GM13977 (cell line): Measurements from ENCODE around the gene UCMA.
A peak's percentile ranks its signal among the peaks of the same experiment; 100 is the strongest.

ENCODE experiments used
- DNase-seq: peaks from one replicate; pipeline ENCODE4 v3.0.0; 2012; ENCODE audit warnings: low spot score
- in situ Hi-C: fragments of 300-500 bp; cut with MboI; formaldehyde crosslinking; loops from one replicate; pipeline ENCODE4 v1.12.0; 2022; ENCODE audit warnings: low sequenced_read_pairs, low pct_unique_long_range_greater_than_20kb, mixed read lengths, inconsistent platforms; ENCODE audit not compliant: unreplicated experiment
- TF ChIP-seq, protein P1 (sequence below): IDR thresholded peaks from 2 replicates; pipeline ENCODE4 v1.5.1; 2012; ENCODE audit warnings: mild to moderate bottlenecking, control low read depth; ENCODE audit not compliant: insufficient read depth; ENCODE audit errors: extremely low read depth, missing control alignments

The UCMA gene

DNA sequence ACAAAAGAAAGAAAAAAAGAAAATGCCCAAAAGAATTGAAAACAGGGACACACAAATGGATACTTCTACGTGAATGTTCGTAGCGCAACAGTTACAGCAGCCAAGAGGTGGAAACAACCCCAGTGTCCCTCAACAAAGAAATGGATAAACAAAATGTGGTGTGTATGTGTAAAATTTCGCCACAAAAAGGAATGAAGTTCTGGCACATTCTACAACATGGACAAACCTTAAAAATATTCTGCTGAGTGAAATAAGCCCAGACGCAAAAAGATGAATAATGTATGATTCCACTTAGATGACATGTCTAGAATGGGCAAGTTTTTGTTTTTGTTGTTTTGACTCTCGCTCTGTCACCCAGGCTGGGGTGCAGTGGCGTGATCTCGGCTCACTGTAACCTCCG is 10.9 kb downstream of the UCMA start:
- no peak for DNase-seq
- in situ Hi-C loops, result no loop called here
- TF ChIP-seq, protein P1, sequence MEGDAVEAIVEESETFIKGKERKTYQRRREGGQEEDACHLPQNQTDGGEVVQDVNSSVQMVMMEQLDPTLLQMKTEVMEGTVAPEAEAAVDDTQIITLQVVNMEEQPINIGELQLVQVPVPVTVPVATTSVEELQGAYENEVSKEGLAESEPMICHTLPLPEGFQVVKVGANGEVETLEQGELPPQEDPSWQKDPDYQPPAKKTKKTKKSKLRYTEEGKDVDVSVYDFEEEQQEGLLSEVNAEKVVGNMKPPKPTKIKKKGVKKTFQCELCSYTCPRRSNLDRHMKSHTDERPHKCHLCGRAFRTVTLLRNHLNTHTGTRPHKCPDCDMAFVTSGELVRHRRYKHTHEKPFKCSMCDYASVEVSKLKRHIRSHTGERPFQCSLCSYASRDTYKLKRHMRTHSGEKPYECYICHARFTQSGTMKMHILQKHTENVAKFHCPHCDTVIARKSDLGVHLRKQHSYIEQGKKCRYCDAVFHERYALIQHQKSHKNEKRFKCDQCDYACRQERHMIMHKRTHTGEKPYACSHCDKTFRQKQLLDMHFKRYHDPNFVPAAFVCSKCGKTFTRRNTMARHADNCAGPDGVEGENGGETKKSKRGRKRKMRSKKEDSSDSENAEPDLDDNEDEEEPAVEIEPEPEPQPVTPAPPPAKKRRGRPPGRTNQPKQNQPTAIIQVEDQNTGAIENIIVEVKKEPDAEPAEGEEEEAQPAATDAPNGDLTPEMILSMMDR, result no peak

DNA sequence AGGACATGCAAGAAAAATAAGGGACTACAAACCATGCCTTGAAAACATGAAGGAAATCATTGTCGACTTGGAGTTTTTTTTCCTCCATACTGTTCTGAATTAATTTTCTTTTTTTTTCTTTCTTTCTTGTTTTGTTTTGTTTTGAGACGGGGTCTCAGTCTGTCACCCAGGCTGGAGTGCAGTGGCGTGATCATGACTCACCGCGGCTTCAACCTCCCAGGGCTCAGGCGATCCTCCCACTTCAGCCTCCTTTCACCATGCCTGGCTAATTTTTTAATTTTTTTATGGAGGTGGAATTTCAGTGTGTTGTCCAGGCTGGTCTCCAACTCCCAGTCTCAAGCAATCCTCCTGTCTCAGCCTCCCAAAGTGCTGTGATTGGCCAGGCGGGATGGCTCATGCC is 11.6 kb downstream of the UCMA start:
- DNase-seq, result no peak
- in situ Hi-C loops, result no loop called here
- TF ChIP-seq, protein P1, result no peak

DNA sequence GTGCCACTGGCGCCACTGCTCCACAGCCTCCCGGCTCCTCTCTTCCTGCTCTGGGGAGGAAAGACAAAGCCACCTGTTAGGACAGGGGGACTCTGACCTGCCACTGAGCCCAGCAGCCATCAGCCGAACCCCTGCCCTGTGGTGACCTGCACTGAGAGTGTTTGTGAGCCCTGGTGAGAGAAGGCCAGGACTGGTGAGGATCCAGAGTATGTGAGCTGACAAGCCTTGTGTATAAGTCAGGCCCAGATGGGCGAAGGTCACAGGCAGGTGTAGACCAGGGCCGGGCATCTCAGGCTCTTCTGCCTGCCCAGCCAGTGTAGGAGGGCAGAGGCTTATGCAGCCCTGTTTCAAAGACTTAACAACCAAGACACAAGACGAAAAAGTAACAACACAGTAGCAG is 12.0 kb downstream of the UCMA start:
- TF ChIP-seq, protein P1, result no peak
- in situ Hi-C loops, result no loop called here
- no peak for DNase-seq

DNA sequence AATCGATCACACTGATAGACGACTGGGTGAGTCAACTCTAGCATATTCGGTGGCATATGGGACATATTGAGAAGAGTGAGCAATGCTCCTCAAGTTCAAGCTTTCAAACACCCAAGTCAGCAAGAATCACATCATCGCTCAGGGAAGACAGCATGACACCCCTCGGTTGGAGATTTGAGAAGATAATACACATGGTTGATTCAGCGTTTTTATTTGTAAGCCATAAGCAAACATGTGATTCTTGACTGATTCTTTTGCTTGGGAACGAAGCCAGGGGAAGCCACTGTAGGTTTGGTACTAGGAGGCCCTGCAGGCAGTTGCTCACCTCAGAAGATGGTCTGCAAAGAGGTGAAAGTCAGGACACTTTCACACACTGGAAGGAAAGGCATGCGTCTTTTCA is 12.6 kb downstream of the UCMA start:
- in situ Hi-C loops, result no loop called here
- no peak for DNase-seq
- TF ChIP-seq, protein P1, result no peak

DNA sequence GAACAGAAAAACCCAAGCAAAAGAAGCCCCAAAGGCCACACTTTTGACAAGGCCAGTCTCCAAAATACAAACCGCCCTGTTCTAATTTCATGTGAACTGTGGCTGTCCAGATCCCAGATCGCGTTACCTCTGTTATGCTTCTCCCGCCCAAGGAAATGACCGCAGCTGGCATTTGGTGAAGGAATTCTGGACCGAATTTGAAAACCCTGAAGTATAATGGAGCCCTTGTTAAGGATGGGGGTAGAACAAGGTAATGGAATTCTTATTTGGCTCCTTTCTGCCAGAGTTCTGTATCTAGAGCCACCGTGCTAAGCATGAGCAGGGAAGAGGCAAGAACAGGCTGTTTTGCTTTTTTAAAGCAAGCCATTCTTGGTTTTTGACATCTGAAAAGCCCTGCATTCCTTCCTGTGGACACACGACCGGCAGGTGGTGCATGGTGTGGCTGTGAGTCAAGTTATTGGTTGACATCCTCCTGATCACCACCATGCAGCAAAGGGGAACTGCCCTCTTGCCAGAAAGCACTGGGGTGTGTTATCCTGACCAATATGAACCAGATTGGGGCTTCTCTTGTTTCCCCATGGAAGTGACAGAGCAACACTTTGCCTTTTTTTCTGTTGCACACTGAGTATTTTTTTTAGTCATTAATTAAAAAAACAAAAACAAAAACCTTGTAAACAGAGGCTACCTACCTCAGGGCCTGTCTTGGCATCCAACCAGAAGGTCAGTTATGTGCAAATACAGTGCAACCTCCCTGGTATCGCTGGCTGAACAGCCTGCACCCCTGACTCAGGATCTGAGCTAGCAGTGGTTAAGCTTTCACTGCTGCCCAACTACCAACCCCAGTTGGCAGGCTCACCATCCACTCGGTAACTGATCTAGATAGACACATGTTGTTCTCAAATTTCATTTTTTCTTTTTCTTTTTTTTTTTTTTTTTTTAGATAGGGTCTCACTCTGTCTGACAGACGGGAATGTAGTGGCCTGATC is 14.2 kb downstream of the UCMA start:
- TF ChIP-seq, protein P1, result peak; percentile 28
- in situ Hi-C loops, result no loop called here
- DNase-seq, result no peak

DNA sequence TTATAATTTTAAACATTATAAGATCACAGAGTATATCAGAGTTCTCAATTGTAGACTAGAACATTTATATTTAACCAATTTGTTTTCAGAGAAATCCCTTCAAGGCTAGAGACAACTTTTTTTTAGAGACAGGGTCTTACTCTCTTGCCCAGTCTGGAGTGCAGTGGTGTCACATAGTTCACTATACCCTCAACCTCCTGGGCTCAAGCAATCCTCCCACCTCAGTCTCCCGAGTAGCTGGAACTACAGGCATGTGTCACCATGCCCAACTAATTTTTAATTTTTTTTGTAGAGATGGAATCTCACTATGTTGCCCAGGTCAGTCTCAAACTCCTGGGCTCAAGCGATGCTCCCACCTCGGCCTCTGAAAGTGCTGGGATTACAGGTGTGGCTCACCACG is 15.3 kb downstream of the UCMA start:
- TF ChIP-seq, protein P1, result no peak
- in situ Hi-C loops, result no loop called here
- DNase-seq, result no peak
